H1 (cell line): ENCODE measurements around the gene AAK1. TPM values are rescaled to one million over a fixed set of nuclear protein-coding genes. Genes with fewer than 3 reads are reported as not detected.

Experiments used
- polyA plus RNA-seq, 7 experiments: library from polyadenylated mRNA; depleted of rRNA in 3 of 7; stranded (reverse) in 5 of 7; unstranded in 2 of 7; fragments of >200 nt in 5 of 7; fragments of 200-250 nt in 2 of 7; gene quantifications; 1 replicate in 5 of 7; 2 replicates in 1 of 7; 4 replicates in 1 of 7; pipeline versions ENCODE4 v1.2.1 to v1.2.3, GENCODE V29; 2011 to 2013; ENCODE audit warnings: missing spikeins in 2 of 7, mixed read lengths in 2 of 7
- total RNA-seq: library from RNA; stranded (reverse); fragmentation: NEBNext Ultra II Directional; extraction: Animal tissue kit (Norgen Biotek cat#: 25700); gene quantifications from 2 replicates; pipeline ENCODE4 v1.2.1, GENCODE V29; 2021
- TF ChIP-seq, protein P1 (sequence below), 3 experiments: IDR thresholded peaks; 1 replicate in 2 of 3; 2 replicates in 1 of 3; pipeline versions ENCODE4 v1.5.1 to v1.6.1; 2011; ENCODE audit warnings: low read length in 3 of 3, mild to moderate bottlenecking in 3 of 3, inconsistent platforms in 2 of 3, low read depth in 1 of 3, moderate library complexity in 1 of 3; ENCODE audit not compliant: insufficient read depth in 1 of 3; ENCODE audit errors: control extremely low read depth in 1 of 3

Gene AAK1
- total and polyA plus RNA-seq, 2 of the 8 experiments (the other 6 are each of a cell fraction or from before 2014, with no cell fraction given): 10.0 to 40.5 TPM

- TF ChIP-seq, protein P1, sequence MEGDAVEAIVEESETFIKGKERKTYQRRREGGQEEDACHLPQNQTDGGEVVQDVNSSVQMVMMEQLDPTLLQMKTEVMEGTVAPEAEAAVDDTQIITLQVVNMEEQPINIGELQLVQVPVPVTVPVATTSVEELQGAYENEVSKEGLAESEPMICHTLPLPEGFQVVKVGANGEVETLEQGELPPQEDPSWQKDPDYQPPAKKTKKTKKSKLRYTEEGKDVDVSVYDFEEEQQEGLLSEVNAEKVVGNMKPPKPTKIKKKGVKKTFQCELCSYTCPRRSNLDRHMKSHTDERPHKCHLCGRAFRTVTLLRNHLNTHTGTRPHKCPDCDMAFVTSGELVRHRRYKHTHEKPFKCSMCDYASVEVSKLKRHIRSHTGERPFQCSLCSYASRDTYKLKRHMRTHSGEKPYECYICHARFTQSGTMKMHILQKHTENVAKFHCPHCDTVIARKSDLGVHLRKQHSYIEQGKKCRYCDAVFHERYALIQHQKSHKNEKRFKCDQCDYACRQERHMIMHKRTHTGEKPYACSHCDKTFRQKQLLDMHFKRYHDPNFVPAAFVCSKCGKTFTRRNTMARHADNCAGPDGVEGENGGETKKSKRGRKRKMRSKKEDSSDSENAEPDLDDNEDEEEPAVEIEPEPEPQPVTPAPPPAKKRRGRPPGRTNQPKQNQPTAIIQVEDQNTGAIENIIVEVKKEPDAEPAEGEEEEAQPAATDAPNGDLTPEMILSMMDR (IDR thresholded peaks at IDR 0.05; ENCODE audit: control extremely low read depth in 1 of 3, insufficient read depth in 1 of 3, low read depth in 1 of 3, low read length in 3 of 3): no peak
Observed at GRCh38 chr2:69517410-69517809, 126.1 kb downstream of the AAK1 start (continued).
